A549 (cell line): ENCODE measurements around the gene CD99L2. TPM values are rescaled to one million over a fixed set of nuclear protein-coding genes. Genes with fewer than 3 reads are reported as not detected.

Experiments used
- ATAC-seq, 2 experiments: fragments of 200-7000 bp in 1 of 2; fragments of >200 bp in 1 of 2; cut with Nextera tagmentation in 1 of 2; cut with Tn5 transposase in 1 of 2; 3 replicates each; pipeline versions ENCODE4 v1.8.0 to v1.9.1; 2018 to 2020; ENCODE audit warnings: mild to moderate bottlenecking in 1 of 2, moderate library complexity in 1 of 2
- CTCF ChIA-PET: fragments of 300-600 bp; sonication (Branson Sonifier 250); formaldehyde crosslinking; extraction: SDS; loops from one replicate; lab custom pipeline; 2021; ENCODE audit warnings: antibody characterized with exemption, inconsistent platforms; lab: Yijun Ruan, JAX
- POLR2A ChIA-PET: fragments of 350-600 bp; formaldehyde crosslinking; extraction: SDS; loops from one replicate; lab custom pipeline; 2021; ENCODE audit warnings: antibody characterized with exemption, inconsistent platforms; lab: Yijun Ruan, JAX
- DNase-seq, 2 experiments: peaks; one replicate each; pipeline versions ENCODE4 v3.0.0 to v3.0.0-alpha.2; 2011 to 2016; ENCODE audit warnings: low read depth in 1 of 2, low spot score in 1 of 2
- FAIRE-seq: peaks from 2 replicates; lab custom pipeline; 2011; peaks lifted over from hg19 to GRCh38; lab: Jason Lieb, UNC
- H3K27ac ChIP-seq, 2 experiments: fragments of >200 bp; sonication (Bioruptor Twin); formaldehyde crosslinking; 3 replicates each; pipeline ENCODE4 v1.5.1; 2016 to 2017
- H3K4me1 ChIP-seq: fragments of >200 bp; sonication (Bioruptor Twin); formaldehyde crosslinking; 3 replicates; pipeline ENCODE4 v1.6.1; 2016
- H3K4me2 ChIP-seq: fragments of >200 bp; sonication (Bioruptor Twin); formaldehyde crosslinking; 3 replicates; pipeline ENCODE4 v1.6.1; 2016
- H3K4me3 ChIP-seq: fragments of >200 bp; sonication (Bioruptor Twin); formaldehyde crosslinking; 3 replicates; pipeline ENCODE4 v1.5.1; 2016
- H3K9me3 ChIP-seq: fragments of >200 bp; sonication (Bioruptor Twin); formaldehyde crosslinking; 3 replicates; pipeline ENCODE4 v1.6.1; 2016
- ATOH8 ChIP-seq: fragments of 250-450 bp; sonication (Bioruptor Pico); IDR thresholded peaks from 2 replicates; pipeline ENCODE4 v1.5.0; 2020; ENCODE audit warnings: low read depth, mild to moderate bottlenecking, moderate library complexity
- CBX2 ChIP-seq: fragments of 200-600 bp; sonication (generic); IDR thresholded peaks from 2 replicates; pipeline ENCODE4 v1.6.1; 2016; ENCODE audit warnings: low read depth, mild to moderate bottlenecking, borderline replicate concordance
- CBX8 ChIP-seq: fragments of 200-600 bp; sonication (generic); IDR thresholded peaks from 2 replicates; pipeline ENCODE4 v1.6.1; 2016
- CHD2 ChIP-seq: fragments of 150-350 bp; IDR thresholded peaks from 2 replicates; pipeline ENCODE4 v1.6.1; 2014; ENCODE audit warnings: low read length; ENCODE audit not compliant: partially characterized antibody
- EHF ChIP-seq: fragments of 250-450 bp; sonication (Bioruptor Pico); IDR thresholded peaks from 2 replicates; pipeline ENCODE4 v1.5.0; 2020; ENCODE audit warnings: mild to moderate bottlenecking
- EHMT2 ChIP-seq: fragments of 200-600 bp; sonication (generic); IDR thresholded peaks from 2 replicates; pipeline ENCODE4 v1.6.1; 2016; ENCODE audit warnings: antibody characterized with exemption, low read depth, mild to moderate bottlenecking, moderate library complexity
- ELK1 ChIP-seq: fragments of 150-350 bp; IDR thresholded peaks from 2 replicates; pipeline ENCODE4 v1.6.1; 2014; ENCODE audit warnings: low read depth, mild to moderate bottlenecking, low read length
- FOSL2 ChIP-seq, 2 experiments: fragments of 450-650 bp in 1 of 2; fragments of >200 bp in 1 of 2; sonication (Bioruptor Twin) in 1 of 2; formaldehyde crosslinking; IDR thresholded peaks; 2 replicates each; pipeline versions ENCODE4 v1.5.0 to v1.6.1; 2016 to 2020; ENCODE audit warnings: mild to moderate bottlenecking in 1 of 2, moderate library complexity in 1 of 2
- FOXS1 ChIP-seq: fragments of 250-450 bp; sonication (Bioruptor Pico); IDR thresholded peaks from 2 replicates; pipeline ENCODE4 v1.5.0; 2020; ENCODE audit warnings: mild to moderate bottlenecking, moderate library complexity
- HDAC2 ChIP-seq: fragments of 200-600 bp; sonication (generic); IDR thresholded peaks from 2 replicates; pipeline ENCODE4 v1.6.1; 2016
- HOXB5 ChIP-seq: fragments of 250-450 bp; sonication (Bioruptor Pico); IDR thresholded peaks from 2 replicates; pipeline ENCODE4 v1.5.0; 2020; ENCODE audit warnings: mild to moderate bottlenecking, moderate library complexity
- JUN ChIP-seq, 2 experiments: fragments of >200 bp; sonication (Bioruptor Twin); formaldehyde crosslinking; IDR thresholded peaks; 2 replicates in 1 of 2; 3 replicates in 1 of 2; pipeline ENCODE4 v1.6.1; 2016 to 2017
- JUNB ChIP-seq: fragments of >200 bp; sonication (Bioruptor Twin); formaldehyde crosslinking; IDR thresholded peaks from 2 replicates; pipeline ENCODE4 v1.6.1; 2016
- KDM5A ChIP-seq: fragments of 200-600 bp; sonication (generic); IDR thresholded peaks from 2 replicates; pipeline ENCODE4 v1.6.1; 2016; ENCODE audit warnings: antibody characterized with exemption, mild to moderate bottlenecking
- MAFK ChIP-seq: fragments of 450-650 bp; IDR thresholded peaks from 2 replicates; pipeline ENCODE4 v1.6.1; 2014; ENCODE audit not compliant: partially characterized antibody
- MAZ ChIP-seq: fragments of 150-350 bp; IDR thresholded peaks from 2 replicates; pipeline ENCODE4 v1.6.1; 2014; ENCODE audit warnings: antibody characterized with exemption, low read depth, low read length, borderline replicate concordance
- NPAS2 ChIP-seq: fragments of 250-450 bp; sonication (Bioruptor Pico); IDR thresholded peaks from 2 replicates; pipeline ENCODE4 v1.8.0; 2022; ENCODE audit warnings: mild to moderate bottlenecking, moderate library complexity, borderline replicate concordance
- POLR2AphosphoS2 ChIP-seq: conservative IDR thresholded peaks from 2 replicates; pipeline ENCODE4 v1.6.1; 2012; ENCODE audit warnings: low read length, improper control_type of control experiment, inconsistent platforms
- SREBF2 ChIP-seq: fragments of 450-650 bp; IDR thresholded peaks from 2 replicates; pipeline ENCODE4 v1.6.1; 2014; ENCODE audit warnings: mild to moderate bottlenecking, moderate library complexity
- TP53 ChIP-seq: fragments of 250-450 bp; sonication (Bioruptor Pico); IDR thresholded peaks from 2 replicates; pipeline ENCODE4 v1.5.0; 2021; ENCODE audit warnings: mild to moderate bottlenecking, moderate library complexity
- ZC3H11A ChIP-seq: fragments of 450-650 bp; IDR thresholded peaks from 2 replicates; pipeline ENCODE4 v1.6.1; 2014; ENCODE audit warnings: antibody characterized with exemption, mild to moderate bottlenecking
- ZNF302 ChIP-seq: fragments of 250-450 bp; sonication (Bioruptor Pico); IDR thresholded peaks from 2 replicates; pipeline ENCODE4 v1.9.0; 2021; ENCODE audit warnings: inconsistent platforms, mild to moderate bottlenecking, moderate library complexity
- WGBS: methylation state at CpG from one replicate; pipeline ENCODE4 v1.1.6; 2017; ENCODE audit errors: missing lambda C conversion rate; 5-methylcytosine and 5-hydroxymethylcytosine counted together
- polyA plus RNA-seq, 4 experiments: library from polyadenylated mRNA; depleted of rRNA in 3 of 4; stranded (reverse); fragments of >200 nt; fragmentation: RNase III in 1 of 4; extraction: RNeasy Plus Mini Kit Qiagen cat#74134 plus additional on column Dnase treatment in 1 of 4; gene quantifications; 2 replicates in 3 of 4; 3 replicates in 1 of 4; pipeline ENCODE4 v1.2.3, GENCODE V29; 2011 to 2017
- TF ChIP-seq, protein P1 (sequence below): fragments of >200 bp; sonication (Bioruptor Twin); formaldehyde crosslinking; IDR thresholded peaks from 3 replicates; pipeline ENCODE4 v1.6.1; 2016
- TF ChIP-seq, protein P2 (sequence below): fragments of 250-450 bp; sonication (Bioruptor Pico); IDR thresholded peaks from 2 replicates; pipeline ENCODE4 v1.5.0; 2021; ENCODE audit warnings: mild to moderate bottlenecking, moderate library complexity, borderline replicate concordance
- TF ChIP-seq, protein P3 (sequence below): IDR thresholded peaks from 2 replicates; pipeline ENCODE4 v1.6.1; 2012

CD99L2 gene
- polyA plus RNA-seq, 2 of the 4 experiments (the other 2 are of a cell fraction) = 50.5 to 66.5 TPM

- H3K4me2 ChIP-seq = no peak overlapping the region
- WGBS = 90% methylated on average over 2 of the region's 2 CpGs
- H3K9me3 ChIP-seq = peaks cover 5% of the 10 kb centered on the region; the same call in 1 of the 3 replicates
- ATAC-seq (no peak), FAIRE-seq (peak; percentile 89), DNase-seq (no peak)
- no peaks in the 10 kb centered on the region for H3K4me1 ChIP-seq
- POLR2A ChIA-PET = no interaction called here
- H3K27ac ChIP-seq = no peak overlapping the region
- CTCF ChIA-PET = no interaction called here
- TF ChIP-seq SREBF2 (no peak), MAZ (no peak), ZC3H11A (no peak), POLR2AphosphoS2 (no peak), CBX8 (no peak), FOXS1 (CRISPR knock-in tag) (no peak), MAFK (no peak), HDAC2 (no peak), NPAS2 (CRISPR knock-in tag) (no peak), HOXB5 (CRISPR knock-in tag) (no peak)
- TF ChIP-seq, protein P1, sequence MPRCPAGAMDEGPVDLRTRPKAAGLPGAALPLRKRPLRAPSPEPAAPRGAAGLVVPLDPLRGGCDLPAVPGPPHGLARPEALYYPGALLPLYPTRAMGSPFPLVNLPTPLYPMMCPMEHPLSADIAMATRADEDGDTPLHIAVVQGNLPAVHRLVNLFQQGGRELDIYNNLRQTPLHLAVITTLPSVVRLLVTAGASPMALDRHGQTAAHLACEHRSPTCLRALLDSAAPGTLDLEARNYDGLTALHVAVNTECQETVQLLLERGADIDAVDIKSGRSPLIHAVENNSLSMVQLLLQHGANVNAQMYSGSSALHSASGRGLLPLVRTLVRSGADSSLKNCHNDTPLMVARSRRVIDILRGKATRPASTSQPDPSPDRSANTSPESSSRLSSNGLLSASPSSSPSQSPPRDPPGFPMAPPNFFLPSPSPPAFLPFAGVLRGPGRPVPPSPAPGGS = no peak
- TF ChIP-seq, protein P2, sequence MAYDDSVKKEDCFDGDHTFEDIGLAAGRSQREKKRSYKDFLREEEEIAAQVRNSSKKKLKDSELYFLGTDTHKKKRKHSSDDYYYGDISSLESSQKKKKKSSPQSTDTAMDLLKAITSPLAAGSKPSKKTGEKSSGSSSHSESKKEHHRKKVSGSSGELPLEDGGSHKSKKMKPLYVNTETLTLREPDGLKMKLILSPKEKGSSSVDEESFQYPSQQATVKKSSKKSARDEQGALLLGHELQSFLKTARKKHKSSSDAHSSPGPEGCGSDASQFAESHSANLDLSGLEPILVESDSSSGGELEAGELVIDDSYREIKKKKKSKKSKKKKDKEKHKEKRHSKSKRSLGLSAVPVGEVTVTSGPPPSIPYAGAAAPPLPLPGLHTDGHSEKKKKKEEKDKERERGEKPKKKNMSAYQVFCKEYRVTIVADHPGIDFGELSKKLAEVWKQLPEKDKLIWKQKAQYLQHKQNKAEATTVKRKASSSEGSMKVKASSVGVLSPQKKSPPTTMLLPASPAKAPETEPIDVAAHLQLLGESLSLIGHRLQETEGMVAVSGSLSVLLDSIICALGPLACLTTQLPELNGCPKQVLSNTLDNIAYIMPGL (CRISPR knock-in tag) = no peak
- no peak overlapping the region for H3K4me3 ChIP-seq
These were observed 76.5 kb downstream of the CD99L2 start for GRCh38 chrX:150821971-150822370.

DNA sequence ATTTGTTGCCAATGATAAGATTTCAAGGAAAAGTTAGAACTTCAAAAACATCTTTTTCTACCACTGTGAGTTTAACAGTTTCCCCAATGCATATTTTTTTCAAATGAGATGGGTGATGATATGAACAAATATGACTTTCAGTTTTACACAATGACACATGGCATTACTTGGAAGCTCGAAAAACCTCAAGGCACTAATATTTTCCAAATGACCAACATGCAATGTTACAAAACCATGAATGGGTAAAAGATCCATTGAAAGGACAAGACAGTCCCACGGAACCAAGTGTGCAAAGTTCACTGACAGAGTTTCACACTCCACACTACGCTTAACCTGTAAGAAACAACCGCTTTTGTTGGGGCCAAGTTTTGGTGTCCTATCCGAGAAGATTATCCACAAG is 84.5 kb downstream of the CD99L2 start:
- no peak for ATAC-seq
- H3K4me3 ChIP-seq = no peak overlapping the region
- ChIA-PET CTCF (no interaction called here), POLR2A (no interaction called here)
- H3K4me2 ChIP-seq = no peak overlapping the region
- WGBS = 94% methylated on average over 5 of the region's 5 CpGs
- DNase-seq = no peak
- H3K9me3 ChIP-seq = no peaks in the 10 kb centered on the region
- no peak overlapping the region for H3K27ac ChIP-seq
- no peak for FAIRE-seq
- TF ChIP-seq TP53 (CRISPR knock-in tag) (no peak), ATOH8 (no peak), CHD2 (no peak), FOXS1 (CRISPR knock-in tag) (no peak), EHF (CRISPR knock-in tag) (no peak), FOSL2 (IDR thresholded peaks at IDR 0.05) (no peak), FOSL2 (CRISPR knock-in tag; IDR thresholded peaks at IDR 0.05) (no peak), JUNB (no peak), JUN (IDR thresholded peaks at IDR 0.05) (no peak), CBX2 (no peak), ZNF302 (no peak), ELK1 (no peak), EHMT2 (no peak), KDM5A (no peak), ZC3H11A (no peak), SREBF2 (no peak)
- TF ChIP-seq, protein P3, sequence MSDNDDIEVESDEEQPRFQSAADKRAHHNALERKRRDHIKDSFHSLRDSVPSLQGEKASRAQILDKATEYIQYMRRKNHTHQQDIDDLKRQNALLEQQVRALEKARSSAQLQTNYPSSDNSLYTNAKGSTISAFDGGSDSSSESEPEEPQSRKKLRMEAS = no peak
- TF ChIP-seq, protein P2 (CRISPR knock-in tag) = no peak
- no peaks in the 10 kb centered on the region for H3K4me1 ChIP-seq
